ENCODE measurements around the gene STXBP1.

DNA sequence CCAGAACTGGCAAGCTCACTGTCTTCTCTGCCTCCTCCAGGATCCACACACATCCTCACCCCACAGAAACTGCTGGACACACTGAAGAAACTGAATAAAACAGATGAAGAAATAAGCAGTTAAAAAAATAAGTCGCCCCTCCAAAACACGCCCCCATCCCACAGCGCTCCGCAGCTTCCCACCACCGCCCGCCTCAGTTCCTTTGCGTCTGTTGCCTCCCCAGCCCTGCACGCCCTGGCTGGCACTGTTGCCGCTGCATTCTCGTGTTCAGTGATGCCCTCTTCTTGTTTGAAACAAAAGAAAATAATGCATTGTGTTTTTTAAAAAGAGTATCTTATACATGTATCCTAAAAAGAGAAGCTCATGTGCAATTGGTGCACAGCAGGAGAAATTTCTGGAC, 78.7 kb downstream of the STXBP1 start:
- no peak for TF ChIP-seq EZH2 (IDR thresholded peaks at IDR 0.05)
- TF ChIP-seq POLR2AphosphoS5 (IDR thresholded peaks at IDR 0.05; ENCODE audit: borderline replicate concordance, low read depth, low read length): no peak
